Stomach smooth muscle (tissue), 2 donors: ENCODE measurements around the gene PLXNA2.

Experiments used
- H3K27ac ChIP-seq: one replicate; pipeline ENCODE4 v1.7.0; 2013; ENCODE audit warnings: mild to moderate bottlenecking, low read length, inconsistent platforms
- H3K27me3 ChIP-seq, 2 donors: one replicate each; pipeline ENCODE4 v1.7.0; 2013; ENCODE audit warnings: low read length in 2 of 2; ENCODE audit not compliant: insufficient read depth in 2 of 2, control insufficient read depth in 1 of 2
- H3K36me3 ChIP-seq, 2 donors: one replicate each; pipeline ENCODE4 v1.7.0; 2013; ENCODE audit warnings: low read length in 2 of 2; ENCODE audit not compliant: control insufficient read depth in 2 of 2, insufficient read depth in 2 of 2
- H3K4me1 ChIP-seq: one replicate; pipeline ENCODE4 v1.7.0; 2013; ENCODE audit warnings: low read length; ENCODE audit not compliant: control insufficient read depth, insufficient read depth
- H3K4me3 ChIP-seq, 2 donors: one replicate each; pipeline ENCODE4 v1.7.0; 2013; ENCODE audit warnings: low read length in 2 of 2
- H3K9ac ChIP-seq, 2 donors: one replicate each; pipeline ENCODE4 v1.7.0; 2013; ENCODE audit warnings: low read length in 2 of 2, mild to moderate bottlenecking in 1 of 2
- H3K9me3 ChIP-seq, 2 donors: one replicate each; pipeline ENCODE4 v1.7.0; 2013; ENCODE audit warnings: low read length in 2 of 2; ENCODE audit not compliant: control insufficient read depth in 2 of 2
- donor health status: healthy.
- donor health status: Pancreatic carcinoma.

The PLXNA2 gene

GRCh38 chr1:208061118-208061517 is 183.1 kb downstream of the PLXNA2 start:
- Histone ChIP-seq H3K9me3 (no peaks in the 10 kb centered on the region), H3K4me1 (no peaks in the 10 kb centered on the region), H3K9ac (no peak overlapping the region), H3K36me3 (peaks cover 3 to 40% of the 10 kb centered on the region in 2 donors), H3K4me3 (no peak overlapping the region), H3K27ac (no peak overlapping the region), H3K27me3 (no peaks in the 10 kb centered on the region)

- no peaks in the 10 kb centered on the region for H3K27me3 ChIP-seq
- H3K27ac ChIP-seq: no peak overlapping the region
- no peak overlapping the region for H3K9ac ChIP-seq
- H3K4me3 ChIP-seq: no peak overlapping the region
- no peaks in the 10 kb centered on the region for H3K9me3 ChIP-seq
- H3K36me3 ChIP-seq: peaks cover 3 to 42% of the 10 kb centered on the region in 2 donors
- H3K4me1 ChIP-seq: no peaks in the 10 kb centered on the region
Observed at GRCh38 chr1:208060215-208060869, 183.8 kb downstream of the PLXNA2 start.

- Histone ChIP-seq H3K27me3 (no peaks in the 10 kb centered on the region), H3K36me3 (peaks cover under 1 to 44% of the 10 kb centered on the region in 2 donors), H3K4me1 (no peaks in the 10 kb centered on the region), H3K9ac (no peak overlapping the region), H3K9me3 (no peaks in the 10 kb centered on the region), H3K27ac (no peak overlapping the region), H3K4me3 (no peak overlapping the region)
Observed at GRCh38 chr1:208059409-208060001, 184.7 kb downstream of the PLXNA2 start.

GRCh38 chr1:208058756-208059155 is 185.4 kb downstream of the PLXNA2 start:
- Histone ChIP-seq H3K27me3 (no peaks in the 10 kb centered on the region), H3K4me3 (no peak overlapping the region), H3K4me1 (no peaks in the 10 kb centered on the region), H3K9ac (no peak overlapping the region), H3K36me3 (peaks cover 5 to 47% of the 10 kb centered on the region in 2 donors), H3K9me3 (no peaks in the 10 kb centered on the region), H3K27ac (no peak overlapping the region)

GRCh38 chr1:208058267-208058666 is 185.9 kb downstream of the PLXNA2 start:
- H3K4me1 ChIP-seq: no peaks in the 10 kb centered on the region
- peaks cover 5 to 52% of the 10 kb centered on the region in 2 donors for H3K36me3 ChIP-seq
- H3K27ac ChIP-seq: no peak overlapping the region
- H3K27me3 ChIP-seq: no peaks in the 10 kb centered on the region
- H3K4me3 ChIP-seq: no peak overlapping the region
- no peak overlapping the region for H3K9ac ChIP-seq
- H3K9me3 ChIP-seq: no peaks in the 10 kb centered on the region

- H3K4me3 ChIP-seq: no peak overlapping the region
- H3K9ac ChIP-seq: no peak overlapping the region
- no peaks in the 10 kb centered on the region for H3K4me1 ChIP-seq
- no peaks in the 10 kb centered on the region for H3K9me3 ChIP-seq
- no peak overlapping the region for H3K27ac ChIP-seq
- H3K36me3 ChIP-seq: peaks cover 10 to 61% of the 10 kb centered on the region in 2 donors
- H3K27me3 ChIP-seq: no peaks in the 10 kb centered on the region
Observed at GRCh38 chr1:208057056-208057455, 187.1 kb downstream of the PLXNA2 start.

GRCh38 chr1:208055535-208055934 is 188.6 kb downstream of the PLXNA2 start:
- H3K27me3 ChIP-seq: no peaks in the 10 kb centered on the region
- H3K27ac ChIP-seq: no peak overlapping the region
- H3K36me3 ChIP-seq: peaks cover 15 to 69% of the 10 kb centered on the region in 2 donors
- no peaks in the 10 kb centered on the region for H3K4me1 ChIP-seq
- H3K4me3 ChIP-seq: no peak overlapping the region
- no peak overlapping the region for H3K9ac ChIP-seq
- no peaks in the 10 kb centered on the region for H3K9me3 ChIP-seq

- Histone ChIP-seq H3K4me1 (no peaks in the 10 kb centered on the region), H3K27me3 (no peaks in the 10 kb centered on the region), H3K9ac (no peak overlapping the region), H3K27ac (no peak overlapping the region), H3K36me3 (peaks cover 15 to 66% of the 10 kb centered on the region in 2 donors), H3K9me3 (no peaks in the 10 kb centered on the region), H3K4me3 (no peak overlapping the region)
Observed at GRCh38 chr1:208054911-208055379, 189.2 kb downstream of the PLXNA2 start.

- H3K27me3 ChIP-seq: no peaks in the 10 kb centered on the region
- H3K9me3 ChIP-seq: no peaks in the 10 kb centered on the region
- H3K4me1 ChIP-seq: no peaks in the 10 kb centered on the region
- H3K9ac ChIP-seq: no peak overlapping the region
- no peak overlapping the region for H3K4me3 ChIP-seq
- H3K27ac ChIP-seq: no peak overlapping the region
- H3K36me3 ChIP-seq: peaks cover 15 to 67% of the 10 kb centered on the region in 2 donors
Observed at GRCh38 chr1:208054485-208054884, 189.7 kb downstream of the PLXNA2 start.

GRCh38 chr1:208053661-208054060 is 190.5 kb downstream of the PLXNA2 start:
- Histone ChIP-seq H3K36me3 (peaks cover 15 to 64% of the 10 kb centered on the region in 2 donors), H3K27ac (no peak overlapping the region), H3K9me3 (no peaks in the 10 kb centered on the region), H3K4me1 (no peaks in the 10 kb centered on the region), H3K27me3 (no peaks in the 10 kb centered on the region), H3K9ac (no peak overlapping the region), H3K4me3 (no peak overlapping the region)

GRCh38 chr1:208052926-208053407 is 191.2 kb downstream of the PLXNA2 start:
- Histone ChIP-seq H3K27ac (no peak overlapping the region), H3K27me3 (no peaks in the 10 kb centered on the region), H3K36me3 (peaks cover 15 to 62% of the 10 kb centered on the region in 2 donors), H3K4me3 (no peak overlapping the region), H3K4me1 (peaks cover 6% of the 10 kb centered on the region), H3K9ac (no peak overlapping the region), H3K9me3 (no peaks in the 10 kb centered on the region)
